Right hindlimb (tissue), 1 donor: ENCODE results near the gene CGB8.

ENCODE experiments used
- DNase-seq: peaks from one replicate; pipeline ENCODE4 v3.0.0-alpha.2; 2018

Gene CGB8

DNA sequence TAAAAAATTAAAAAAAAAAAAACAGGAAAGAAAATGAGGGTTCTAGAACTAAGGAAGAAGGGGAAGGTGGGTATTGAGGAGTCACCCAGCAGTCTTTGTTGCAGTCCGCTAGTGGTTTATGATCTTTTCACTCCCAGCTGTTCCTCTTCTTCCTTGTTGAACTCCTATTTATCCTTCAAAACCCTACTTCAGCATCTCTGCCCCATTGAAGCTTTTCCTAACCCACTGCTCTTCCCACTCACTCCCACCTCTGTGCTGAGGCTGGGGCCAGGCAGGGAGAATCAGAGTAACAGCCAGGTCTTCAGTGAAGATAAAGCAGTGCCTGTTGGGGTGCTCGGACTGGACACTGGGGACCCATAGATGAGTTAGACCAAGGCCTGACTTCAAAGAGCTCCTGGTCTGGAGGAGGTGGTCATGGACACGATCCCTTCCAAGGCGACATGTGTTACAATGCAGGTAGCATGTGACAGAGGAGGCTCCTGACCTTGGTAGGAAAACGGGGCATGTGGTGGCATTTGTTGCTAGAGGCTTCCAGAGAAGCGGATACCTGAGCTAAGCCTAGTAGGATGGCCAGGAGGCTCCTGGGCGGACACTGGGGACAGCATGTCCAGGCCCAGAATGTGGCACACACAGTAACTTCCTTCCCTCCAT, 43.8 kb downstream of the CGB8 start:
- no peak for DNase-seq

DNA sequence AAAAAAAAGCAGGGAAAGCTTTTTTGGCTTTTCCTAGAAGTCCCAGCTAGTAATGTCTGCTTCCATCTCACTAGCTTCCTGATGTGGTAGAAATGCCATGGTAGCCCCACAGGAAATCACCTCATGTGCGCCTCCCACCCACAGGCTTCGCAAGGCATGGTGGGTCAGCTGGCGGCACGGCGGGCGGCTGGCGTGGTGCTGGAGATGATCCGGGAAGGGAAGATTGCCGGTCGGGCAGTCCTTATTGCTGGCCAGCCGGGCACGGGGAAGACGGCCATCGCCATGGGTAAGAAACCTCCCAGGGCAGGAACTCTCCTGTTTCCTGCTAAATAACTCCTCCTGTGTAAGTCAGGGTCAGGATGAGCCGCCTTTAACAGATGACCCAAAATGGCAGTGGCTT, 44.8 kb downstream of the CGB8 start:
- DNase-seq = no peak

DNA sequence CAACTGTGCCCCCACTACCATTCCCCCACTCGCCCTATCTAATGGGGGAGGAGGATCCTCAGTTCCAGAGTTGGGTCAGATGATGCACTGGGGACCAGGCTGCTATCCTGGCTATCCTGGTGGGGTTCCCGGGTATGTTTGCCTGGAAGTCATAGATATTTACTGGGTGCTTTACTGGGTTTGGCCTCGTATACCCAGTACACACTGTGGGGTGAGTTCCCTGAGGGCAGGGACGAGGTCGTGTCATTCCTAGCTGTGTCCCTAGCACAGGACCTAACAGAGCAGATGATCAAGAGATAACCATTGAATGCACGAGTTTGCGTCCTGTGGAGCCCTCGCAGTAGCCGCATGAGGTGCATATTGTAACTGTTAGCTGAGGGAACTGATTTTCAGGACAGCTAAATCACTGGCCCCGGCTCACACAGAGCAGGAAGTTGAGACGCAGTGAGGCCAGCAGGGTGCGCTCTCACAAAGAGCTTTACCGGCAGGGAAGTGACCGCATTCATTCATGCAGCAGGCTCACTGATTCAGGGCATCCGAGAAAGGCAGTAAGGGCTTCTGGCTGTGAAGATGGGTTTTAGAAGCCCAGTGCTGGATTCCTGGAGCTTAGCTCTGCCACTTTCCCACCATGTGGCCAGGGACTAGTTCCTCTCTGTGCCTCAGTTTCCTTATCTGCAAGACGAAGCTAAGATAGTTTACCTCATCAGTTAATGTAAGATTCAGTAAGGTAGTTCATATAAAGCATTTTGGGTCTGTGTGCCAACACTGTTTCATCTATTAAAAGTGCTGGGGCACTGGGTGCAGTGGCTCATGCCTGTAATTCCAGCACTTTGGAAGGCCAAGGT, 49.2 kb downstream of the CGB8 start:
- no peak for DNase-seq

GRCh38 chr19:48997972-48998371, 50.9 kb downstream of the CGB8 start:
- DNase-seq = no peak
